AG20443 (cell line): ENCODE measurements around the gene DLST.

Source experiments
- DNase-seq: peaks from one replicate; pipeline ENCODE4 v3.0.0; 2012; ENCODE audit warnings: low spot score, mixed read lengths

DLST gene

GRCh38 chr14:74940956-74941565 is 59.3 kb downstream of the DLST start:
- DNase-seq = no peak

DNA sequence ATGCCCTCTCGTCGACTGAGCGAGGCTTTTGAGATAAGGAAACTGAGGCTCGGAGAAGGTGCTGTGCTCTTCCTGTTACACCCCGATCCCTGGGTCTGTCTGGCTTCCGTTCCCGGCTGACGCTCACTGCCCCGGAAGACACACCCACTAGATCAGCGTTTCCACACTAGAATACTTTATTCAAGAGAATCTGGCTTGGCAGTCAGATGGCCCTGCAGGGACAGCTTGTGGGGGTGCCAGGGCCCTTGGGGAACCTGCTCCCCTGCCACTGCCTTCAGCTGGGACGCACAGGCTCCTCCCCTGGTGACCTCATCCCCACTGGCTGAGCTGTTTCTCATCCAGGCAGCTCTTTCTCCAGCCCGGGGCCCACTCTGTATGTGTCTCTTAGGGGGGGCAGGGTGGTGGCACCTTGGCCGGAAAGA is 60.0 kb downstream of the DLST start:
- peak; percentile 74 for DNase-seq

GRCh38 chr14:74942181-74942580 is 60.5 kb downstream of the DLST start:
- DNase-seq = no peak

- DNase-seq = no peak
Measured at GRCh38 chr14:74942608-74943007, 60.9 kb downstream of the DLST start.

DNA sequence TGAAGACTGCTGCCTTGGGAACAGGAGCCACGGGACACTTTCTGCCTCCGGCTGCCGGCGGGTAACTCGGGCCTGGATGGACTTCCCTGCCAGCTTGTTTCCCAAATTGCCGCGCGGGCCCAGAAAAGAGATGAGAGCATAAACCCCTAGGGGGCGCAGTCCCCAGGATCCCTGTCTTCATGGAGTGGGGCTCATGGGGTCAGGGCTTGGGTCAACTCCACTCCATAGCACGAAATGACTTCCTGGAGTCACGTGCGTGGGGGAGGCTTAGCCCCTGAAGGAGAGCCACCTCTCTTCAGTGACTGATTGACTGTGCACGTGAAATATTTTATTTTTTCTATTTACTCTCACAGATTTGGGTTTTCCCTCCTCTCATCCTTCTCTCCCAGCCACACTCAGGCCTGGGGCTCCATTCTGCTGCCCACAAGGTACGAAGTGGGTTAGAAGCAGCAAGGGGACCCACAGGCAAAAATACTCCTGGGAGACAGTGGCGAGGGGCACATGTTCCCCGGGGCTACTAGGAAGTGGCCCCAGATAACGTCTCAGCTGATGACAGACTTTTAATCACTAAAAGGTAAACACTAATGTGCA is 63.6 kb downstream of the DLST start:
- DNase-seq = peak; percentile 56

DNA sequence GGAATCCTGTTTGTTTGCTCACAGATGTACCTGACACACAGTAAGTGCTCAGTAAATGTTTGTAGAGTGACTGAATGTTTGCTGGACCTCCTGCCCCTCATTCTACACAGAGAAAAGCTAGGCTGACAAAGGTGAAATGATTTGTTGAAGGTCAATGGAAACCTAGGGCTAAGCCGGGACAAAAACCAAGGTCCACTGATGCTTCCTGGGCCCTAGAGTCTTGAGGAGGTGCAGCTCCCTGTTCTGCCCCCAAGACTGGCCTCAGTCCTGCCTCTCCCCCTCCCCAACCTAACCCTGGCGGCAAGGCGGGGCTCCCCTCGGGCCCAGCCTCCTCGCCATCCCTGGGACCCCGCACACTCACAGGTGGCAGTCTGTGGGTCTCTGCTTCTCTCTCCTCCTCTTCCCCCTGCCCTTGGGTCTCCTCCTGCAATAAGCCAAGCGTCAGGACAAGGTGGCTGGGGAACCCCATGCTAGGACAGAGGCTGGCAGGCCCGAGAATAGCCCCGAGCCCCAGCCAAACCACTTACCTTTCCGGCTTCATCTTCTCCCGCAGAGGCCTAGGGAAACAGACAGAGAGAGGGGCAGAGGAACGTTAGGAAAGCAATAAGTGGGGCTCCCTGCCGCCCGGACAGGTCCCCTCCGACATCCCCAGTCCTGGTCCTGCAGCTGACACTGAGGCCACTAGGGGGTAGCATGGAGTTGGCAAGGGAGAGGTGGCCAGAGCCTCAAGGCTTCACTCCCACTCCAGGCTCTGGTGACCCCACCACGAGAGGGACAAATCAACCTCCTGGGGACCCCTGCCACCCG is 64.3 kb downstream of the DLST start:
- peak; percentile 93 for DNase-seq

DNA sequence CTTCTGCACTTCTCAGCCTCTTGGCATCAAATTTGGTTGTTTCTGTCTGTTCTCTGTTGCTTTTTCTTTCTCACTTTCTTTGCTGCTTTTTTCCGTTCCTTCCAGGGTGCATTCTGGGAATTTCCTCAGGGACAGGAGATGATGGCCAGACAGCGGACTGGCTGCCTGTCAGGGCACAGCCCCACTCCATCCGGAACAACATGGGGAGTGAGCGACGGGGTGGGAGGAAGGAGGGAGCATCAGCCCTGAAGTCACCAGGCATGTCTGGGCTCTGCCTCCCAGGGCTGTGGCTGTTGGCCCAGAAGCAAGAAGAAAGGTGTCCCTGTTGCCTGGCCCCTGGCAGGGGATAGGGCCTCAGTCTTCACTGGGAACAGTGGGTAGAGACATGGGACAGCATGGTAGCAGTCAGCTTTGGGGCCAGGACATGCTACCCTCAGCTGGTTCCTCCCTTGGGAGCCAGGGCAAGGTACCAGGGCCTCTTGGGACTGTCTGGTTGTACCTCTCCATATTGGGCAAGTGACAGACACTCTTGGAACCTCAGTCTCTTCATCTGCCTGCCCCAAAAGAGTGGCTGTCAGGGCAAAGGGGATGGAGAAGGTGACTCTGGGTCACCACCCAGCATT is 65.1 kb downstream of the DLST start:
- peak; percentile 17 for DNase-seq

GRCh38 chr14:74947353-74948227 is 65.9 kb downstream of the DLST start:
- peak; percentile 2 for DNase-seq

GRCh38 chr14:74948228-74949175 is 66.8 kb downstream of the DLST start:
- DNase-seq = peak; percentile 4

GRCh38 chr14:74949191-74949601 is 67.5 kb downstream of the DLST start:
- no peak for DNase-seq

- no peak for DNase-seq
Measured at GRCh38 chr14:74949859-74950573, 68.3 kb downstream of the DLST start.

DNA sequence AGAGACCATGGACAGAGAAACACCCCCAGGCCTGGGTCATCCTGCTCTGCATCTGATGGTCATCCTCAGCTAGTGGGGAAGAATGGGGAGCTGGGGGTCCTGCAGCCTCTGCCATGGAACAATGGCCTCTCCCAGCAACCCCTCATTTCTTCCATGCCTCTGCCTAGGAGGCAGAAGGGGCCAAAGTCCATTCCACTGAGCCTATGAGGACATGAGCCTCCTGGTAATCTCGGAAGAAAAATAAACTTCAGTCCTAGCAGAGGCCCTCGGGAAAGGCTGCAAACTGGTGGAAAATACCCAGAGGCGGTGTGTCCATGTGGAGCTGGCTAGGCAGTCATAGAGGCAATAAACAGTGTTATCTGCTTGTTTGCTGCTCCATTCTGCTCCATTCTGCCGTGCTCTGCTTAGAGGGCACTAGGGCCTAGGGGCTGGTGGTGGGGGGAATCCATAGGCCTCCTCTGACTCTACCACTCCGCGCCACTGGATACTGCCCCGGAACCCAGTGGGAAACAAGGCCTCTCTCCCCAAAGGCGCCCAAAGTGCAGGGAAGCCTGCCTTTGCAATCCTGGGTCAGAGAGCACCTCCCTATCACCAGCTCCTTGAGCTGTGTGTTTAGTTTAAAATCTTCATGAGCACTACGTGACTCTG is 69.2 kb downstream of the DLST start:
- DNase-seq = no peak

DNA sequence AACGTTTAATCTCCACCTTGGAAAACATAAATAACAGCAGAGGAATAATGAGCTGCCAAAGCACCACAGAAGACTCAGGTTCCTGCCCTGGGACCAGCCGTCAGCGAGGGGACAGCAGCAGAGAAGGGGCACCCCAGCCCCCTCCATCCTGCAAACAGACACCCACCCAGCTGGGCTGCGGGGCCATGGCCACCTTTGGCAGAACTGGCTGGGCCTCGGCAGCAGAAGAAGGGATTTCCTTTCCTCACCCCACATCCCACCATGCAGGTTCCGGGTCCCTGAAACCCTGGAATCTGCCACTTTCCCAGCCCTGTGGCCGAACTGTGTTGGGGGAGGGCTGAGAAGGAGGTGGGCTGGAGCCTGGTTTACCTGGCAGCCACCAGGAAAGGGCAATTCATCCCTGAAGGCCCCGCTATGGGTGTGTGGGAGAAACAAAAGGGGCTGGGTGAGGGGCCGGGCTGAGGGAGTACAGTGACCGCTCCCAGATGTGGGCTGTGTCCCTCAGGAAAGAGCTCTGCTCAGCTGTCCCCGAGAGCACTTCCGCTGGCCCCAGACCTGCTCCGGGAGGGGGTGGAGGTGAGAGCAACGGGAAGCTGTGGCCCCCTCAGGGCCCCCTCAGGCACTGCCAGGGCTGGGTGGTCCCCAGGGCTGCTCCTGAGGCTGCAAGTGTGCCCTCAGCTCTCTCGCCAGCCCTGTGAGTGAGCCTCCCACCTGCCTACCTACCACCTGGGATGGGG is 69.9 kb downstream of the DLST start:
- no peak for DNase-seq

- DNase-seq = no peak
Measured at GRCh38 chr14:74952180-74952665, 70.5 kb downstream of the DLST start.

- DNase-seq = no peak
Measured at GRCh38 chr14:74952697-74953484, 71.2 kb downstream of the DLST start.
